GM21737 (cell line): ENCODE results near the gene SEC31B.

Experiments used
- ATAC-seq: cut with Tn5 transposase; IDR thresholded peaks from one replicate; pipeline ENCODE4 v1.9.1; 2021; ENCODE audit warnings: mild to moderate bottlenecking, moderate library complexity; ENCODE audit not compliant: unreplicated experiment

The SEC31B gene

DNA sequence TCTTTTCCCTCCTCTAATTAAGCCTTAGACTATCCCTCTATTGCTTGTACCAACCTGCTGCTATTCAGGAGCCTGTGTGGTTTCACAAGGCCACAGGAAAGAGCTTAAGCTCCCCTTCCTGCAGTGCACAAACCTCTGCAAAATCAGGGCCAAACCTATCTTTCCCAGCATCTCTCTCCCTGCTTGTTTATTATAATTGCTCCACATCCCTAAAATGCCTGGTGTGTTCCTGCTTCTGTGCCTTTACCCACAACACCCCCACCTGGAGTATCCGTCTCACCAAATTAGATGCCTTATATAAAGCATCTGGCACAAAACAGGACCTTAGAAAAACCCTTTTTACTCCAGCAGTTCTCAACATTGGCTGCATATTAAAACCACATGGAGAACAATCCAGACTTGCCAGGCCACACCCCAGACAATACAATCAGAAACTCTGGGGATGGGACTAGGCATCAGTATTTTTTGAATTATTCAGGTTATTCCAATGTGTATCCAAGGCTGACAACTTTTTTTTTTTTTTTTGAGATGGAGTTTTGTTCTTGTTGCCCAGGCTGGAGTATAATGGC lies 16.7 kb downstream of the SEC31B start:
- no peak for ATAC-seq

DNA sequence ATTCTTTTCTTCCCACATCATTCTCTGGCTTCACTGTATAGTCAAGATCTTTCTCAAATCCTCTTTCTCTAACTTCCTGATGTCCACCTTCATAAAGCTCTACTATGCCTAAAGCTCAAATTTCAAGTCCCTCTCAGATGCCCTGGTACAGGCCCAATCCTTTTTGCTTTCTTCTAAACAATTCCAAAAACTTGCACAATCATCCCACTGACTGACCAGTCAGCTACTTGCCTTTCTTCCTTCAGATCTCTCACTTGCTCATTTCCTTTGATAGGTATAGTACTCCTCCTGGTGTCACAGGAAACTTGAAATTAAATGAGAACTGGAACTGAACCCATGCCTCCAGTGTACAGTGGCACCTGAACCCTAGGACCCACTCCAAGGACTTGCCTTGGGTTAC lies 18.2 kb downstream of the SEC31B start:
- ATAC-seq: no peak

DNA sequence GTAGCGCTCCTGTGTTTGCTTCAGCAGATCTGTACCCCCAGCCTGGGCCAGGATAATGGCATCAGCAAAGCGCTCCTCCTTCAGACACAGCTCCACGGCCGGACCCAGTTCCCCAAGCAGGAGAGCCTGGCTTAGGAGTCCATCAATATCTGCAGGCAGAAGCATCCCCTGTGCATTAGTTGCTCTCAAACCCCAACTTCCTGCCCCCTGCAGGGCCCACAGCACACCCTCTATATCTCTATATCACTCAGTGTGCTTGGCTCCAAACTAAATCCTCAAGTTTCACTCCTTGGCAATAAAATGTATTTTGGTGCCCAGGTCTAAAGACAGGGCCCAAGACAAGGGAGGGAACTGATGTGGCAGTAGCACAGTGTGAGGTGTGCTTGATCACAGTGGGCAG lies 21.6 kb downstream of the SEC31B start:
- no peak for ATAC-seq

- no peak for ATAC-seq
These were observed 23.1 kb downstream of the SEC31B start for GRCh38 chr10:100496567-100496966.

DNA sequence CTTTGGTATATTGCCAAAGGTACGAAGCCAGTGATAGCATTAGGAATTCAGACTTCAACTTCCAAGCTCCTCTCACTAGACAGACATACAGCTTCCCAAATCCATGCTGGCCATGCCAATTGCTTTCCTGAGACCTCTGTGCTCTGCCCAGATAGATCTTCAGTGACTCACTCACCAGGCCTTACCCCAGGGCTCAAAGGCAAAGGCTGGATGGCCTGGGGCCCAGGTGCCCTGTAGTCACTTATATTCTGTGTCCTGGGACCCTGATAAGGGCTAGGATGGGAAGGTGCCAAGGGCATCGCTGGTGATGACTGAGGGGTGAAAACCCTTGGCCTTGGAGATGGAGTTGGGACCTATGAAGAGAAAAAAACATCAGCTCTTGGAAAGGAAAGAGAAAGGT lies 29.1 kb downstream of the SEC31B start:
- ATAC-seq: no peak

DNA sequence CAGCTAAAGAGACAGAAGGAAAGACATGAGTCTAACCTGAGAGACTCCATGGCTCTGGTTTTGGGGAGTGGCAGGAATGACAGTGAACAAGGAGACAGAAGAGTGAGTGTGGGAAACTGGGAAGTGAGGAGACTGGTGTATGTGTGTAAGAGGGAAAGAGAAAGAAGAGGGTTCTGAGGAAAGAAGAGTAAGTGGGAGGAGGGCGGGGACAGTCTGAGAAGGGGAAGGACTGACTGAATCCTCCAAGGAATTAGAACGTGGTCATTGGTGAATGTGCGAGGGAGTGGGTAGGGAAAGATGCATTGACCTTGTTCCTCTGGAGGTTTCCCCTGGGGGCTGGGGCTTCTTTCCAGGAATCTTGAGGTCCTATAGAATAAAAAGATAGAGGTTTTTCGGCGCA lies 30.3 kb downstream of the SEC31B start:
- no peak for ATAC-seq

DNA sequence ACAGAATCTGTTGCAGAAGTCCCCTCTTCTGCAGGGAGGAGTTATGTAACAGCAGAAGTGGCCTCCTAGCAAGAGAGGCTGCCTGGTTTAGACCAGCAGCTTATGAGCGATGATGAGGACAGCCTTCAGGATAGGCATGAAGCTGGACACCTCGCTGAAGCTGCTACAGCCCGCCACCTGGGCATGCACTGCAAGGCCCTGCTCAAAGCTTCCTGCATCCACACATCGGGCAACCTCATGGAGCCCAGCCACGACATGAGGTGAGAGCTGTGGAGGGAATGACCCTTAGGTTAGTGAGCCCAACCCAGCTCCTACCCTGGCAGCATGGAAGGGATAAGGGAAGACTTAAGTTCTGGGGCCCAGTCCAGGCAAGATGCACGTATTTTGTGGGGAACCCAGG lies 32.1 kb downstream of the SEC31B start:
- ATAC-seq: no peak

DNA sequence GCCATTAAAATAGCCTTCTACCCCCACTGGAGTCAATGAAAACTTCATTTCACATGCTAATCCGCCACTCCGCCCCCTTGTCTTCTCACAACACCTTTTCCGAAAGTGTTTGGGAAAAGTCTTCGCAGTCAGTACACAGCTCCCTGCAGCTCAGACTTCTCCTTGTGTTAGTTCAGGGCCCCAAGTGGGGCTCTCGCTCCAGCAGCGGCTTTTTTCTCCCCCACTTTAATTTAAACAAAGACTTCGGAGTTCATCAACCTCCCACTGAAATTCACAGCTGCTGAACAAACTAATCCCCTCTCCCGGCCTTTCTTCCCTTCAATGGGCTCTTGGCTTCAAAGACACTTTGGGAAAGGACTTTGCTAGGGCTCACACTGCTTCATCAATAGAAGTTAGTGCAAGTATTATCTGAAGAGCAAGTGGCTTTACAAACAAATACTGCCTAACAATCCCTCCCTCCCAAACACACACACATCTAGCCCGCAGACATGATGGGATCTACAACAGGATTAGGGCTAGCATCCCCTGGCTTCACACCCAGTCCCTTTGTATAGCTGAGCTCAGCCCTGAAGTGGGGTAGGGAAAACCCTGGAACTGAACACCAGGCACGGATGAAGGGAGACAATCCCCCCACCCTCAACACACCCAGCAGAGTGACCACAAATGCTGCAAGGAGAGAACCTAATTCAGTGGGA lies 33.7 kb downstream of the SEC31B start:
- ATAC-seq: no peak

GRCh38 chr10:100485366-100485765 lies 34.3 kb downstream of the SEC31B start:
- ATAC-seq: no peak

- ATAC-seq: no peak
These were observed 35.6 kb downstream of the SEC31B start for GRCh38 chr10:100483876-100484666.

DNA sequence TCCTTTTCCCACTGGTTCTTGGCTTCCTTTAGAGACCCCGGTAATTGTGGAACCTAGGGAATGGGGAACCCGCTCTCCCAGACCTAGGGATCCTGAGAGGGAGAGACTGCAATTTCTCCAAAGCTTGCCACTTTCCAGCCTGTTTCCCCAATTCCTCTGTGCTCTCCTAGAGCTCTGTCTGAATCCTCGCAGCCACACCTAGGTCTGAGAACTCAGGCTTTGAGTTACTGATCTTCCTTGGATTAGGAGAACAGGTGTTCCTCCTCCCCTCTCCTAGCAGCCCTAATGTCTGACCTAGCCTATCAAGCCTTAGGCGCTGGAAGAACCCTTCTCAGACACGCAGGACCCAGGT lies 36.9 kb downstream of the SEC31B start:
- ATAC-seq: no peak

DNA sequence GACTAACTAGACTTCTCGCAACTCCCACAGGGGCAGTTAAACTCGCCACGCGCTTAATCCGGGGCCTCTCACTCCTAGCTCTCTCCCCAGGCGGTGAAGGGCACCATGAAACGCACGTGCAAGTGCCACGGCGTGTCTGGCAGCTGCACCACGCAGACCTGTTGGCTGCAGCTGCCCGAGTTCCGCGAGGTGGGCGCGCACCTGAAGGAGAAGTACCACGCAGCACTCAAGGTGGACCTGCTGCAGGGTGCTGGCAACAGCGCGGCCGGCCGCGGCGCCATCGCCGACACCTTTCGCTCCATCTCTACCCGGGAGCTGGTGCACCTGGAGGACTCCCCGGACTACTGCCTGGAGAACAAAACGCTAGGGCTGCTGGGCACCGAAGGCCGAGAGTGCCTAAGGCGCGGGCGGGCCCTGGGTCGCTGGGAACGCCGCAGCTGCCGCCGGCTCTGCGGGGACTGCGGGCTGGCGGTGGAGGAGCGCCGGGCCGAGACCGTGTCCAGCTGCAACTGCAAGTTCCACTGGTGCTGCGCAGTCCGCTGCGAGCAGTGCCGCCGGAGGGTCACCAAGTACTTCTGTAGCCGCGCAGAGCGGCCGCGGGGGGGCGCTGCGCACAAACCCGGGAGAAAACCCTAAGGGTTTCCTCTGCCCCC lies 37.4 kb downstream of the SEC31B start:
- ATAC-seq: no peak

GRCh38 chr10:100481462-100482081 lies 38.1 kb downstream of the SEC31B start:
- ATAC-seq: peak; percentile 90

DNA sequence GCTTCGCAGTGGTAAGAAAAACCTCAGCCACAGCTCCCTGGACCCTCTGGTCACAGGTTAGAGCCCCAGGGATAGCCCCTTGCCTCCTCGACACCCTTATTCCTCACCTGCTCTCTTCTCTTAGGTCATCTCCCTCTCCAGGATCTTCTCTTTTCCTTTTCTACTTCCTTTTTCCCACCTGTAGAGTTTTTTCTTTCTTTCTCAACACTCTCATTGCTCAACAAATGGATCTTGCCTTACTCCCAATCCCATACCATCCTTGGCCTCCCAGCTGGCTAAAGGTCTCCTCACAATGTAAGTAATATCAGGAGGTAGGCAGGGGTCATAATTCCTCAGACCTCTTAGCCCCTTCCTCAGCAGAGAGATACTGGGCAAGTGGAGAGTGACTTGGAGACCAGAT lies 39.7 kb downstream of the SEC31B start:
- ATAC-seq: no peak

DNA sequence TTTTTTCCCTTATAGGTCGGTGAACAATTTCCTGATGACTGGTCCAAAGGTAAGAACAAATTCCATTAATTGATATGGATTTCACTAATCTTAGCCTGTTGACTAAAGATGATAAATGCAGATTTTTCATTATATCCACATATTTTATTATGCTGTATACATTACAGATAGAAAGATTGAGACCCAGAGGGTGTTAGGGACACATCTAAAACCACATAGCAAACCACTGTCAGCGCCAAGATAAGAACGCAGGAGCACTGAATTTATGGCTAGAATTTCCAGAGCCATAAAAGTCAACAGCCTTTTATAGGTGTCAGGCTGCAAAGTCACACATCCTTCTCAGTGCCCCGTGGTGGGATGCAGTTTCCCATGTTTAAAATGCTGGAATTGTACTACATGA lies 40.6 kb downstream of the SEC31B start:
- no peak for ATAC-seq

GRCh38 chr10:100477970-100478369 lies 41.7 kb downstream of the SEC31B start:
- no peak for ATAC-seq

DNA sequence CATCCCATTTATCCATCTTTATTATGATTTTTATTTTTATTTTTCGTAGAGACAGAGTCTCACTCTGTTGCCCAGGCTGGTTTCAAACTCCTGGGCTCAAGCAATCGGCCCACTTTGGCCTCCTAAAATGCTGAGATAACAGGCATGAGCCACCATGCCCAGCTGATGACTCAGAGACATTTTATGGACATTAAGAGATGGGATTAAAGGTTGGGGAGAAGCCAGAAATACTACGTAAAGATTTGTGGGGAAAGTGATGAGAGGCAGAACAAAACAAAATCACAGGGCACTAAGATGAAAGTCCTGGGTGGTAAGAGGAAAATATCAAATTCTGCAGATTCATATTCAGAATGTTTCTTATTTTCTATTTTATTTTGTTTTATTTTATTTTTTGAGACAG lies 49.3 kb downstream of the SEC31B start:
- no peak for ATAC-seq

DNA sequence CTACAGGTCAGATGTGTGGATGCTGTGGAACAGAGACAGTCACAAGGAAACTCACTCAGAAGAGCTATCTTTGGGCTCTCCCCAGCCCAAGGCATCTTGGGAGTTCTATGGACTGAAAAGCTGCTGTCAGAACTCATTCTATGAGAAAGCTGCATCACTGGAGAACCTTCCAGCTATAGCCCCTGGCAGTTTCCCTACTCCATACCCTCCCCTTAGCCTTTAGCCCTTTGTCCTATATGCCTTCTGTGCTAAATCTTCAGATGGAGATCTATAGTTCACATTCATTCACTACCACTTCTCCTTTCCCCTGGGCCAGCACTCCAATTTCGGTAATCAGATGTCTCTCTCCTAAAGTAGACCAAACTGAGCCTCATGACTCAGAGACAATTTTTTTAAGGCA lies 49.9 kb downstream of the SEC31B start:
- ATAC-seq: no peak

DNA sequence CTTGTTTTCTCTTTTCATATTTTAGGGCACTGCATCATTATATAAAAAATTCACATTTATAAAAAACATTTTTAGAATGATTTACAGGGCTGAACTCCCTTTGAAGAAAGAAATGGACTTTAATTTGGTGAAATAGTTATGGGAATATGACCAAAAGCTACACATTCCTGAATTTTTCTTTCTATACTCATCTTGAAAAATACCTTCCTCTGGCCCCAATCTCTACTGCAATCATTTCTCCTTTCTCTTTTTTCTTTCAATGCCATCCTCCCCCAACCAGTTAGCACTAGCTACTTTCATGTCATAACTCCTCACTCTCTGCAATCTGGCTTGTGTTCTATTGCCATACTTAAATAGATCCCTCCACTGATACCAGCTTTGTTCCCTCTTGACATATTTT lies 50.7 kb downstream of the SEC31B start:
- no peak for ATAC-seq

DNA sequence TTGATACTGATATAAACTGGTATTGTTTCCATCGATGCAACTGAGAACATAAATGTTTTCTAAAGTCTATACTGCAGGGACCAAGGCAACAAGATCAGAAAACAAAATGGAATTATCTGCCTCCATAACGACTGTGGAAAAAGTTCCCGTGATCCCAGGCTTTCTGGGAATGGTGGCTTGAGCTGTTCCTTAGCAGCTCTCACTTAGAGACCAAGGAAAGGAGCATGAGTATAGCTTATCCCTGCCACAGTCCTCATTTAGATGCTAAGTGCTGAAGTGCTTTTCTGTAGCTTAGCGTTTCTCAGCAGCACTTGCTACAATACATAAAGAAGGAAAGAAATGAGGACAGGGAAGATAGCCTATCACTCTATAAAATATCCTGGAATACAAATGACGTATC lies 51.3 kb downstream of the SEC31B start:
- no peak for ATAC-seq

DNA sequence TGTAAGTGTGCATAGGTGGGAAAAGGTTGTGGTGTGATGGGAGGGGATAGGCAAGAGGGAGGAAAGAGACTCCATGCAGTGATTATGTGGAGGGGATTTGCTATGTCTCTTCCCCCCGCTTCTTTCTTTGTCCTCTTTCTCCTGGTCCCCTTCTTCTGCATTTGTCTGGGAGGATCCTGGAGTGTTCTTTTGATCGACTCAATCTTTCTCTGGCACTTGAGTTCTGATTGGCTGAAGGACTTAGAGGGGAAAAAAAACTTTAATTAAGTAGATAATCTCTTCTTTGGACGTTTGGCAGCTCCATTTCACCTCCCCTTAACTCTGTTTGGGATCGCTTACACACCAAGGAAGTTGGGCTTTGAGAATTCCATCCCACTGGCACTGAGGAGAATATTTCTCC lies 57.0 kb downstream of the SEC31B start, which contains the start of gene WNT8B:
Gene WNT8B (plus strand): TSS at position 301 of the 400 bp plus-strand sequence. CDS start 160 bp downstream, outside the sequence.
- no peak for ATAC-seq
